HG02678 (cell line): ENCODE measurements around the gene SLC25A41.

Experiments
- ATAC-seq: cut with Tn5 transposase; IDR thresholded peaks from one replicate; pipeline ENCODE4 v1.9.1; 2021; ENCODE audit warnings: mild to moderate bottlenecking, moderate library complexity; ENCODE audit not compliant: unreplicated experiment

The SLC25A41 gene

GRCh38 chr19:6376512-6377190, 56.9 kb downstream of the SLC25A41 start:
- no peak for ATAC-seq
